Measurements from ENCODE around the gene PPFIBP2.

Gene PPFIBP2

DNA sequence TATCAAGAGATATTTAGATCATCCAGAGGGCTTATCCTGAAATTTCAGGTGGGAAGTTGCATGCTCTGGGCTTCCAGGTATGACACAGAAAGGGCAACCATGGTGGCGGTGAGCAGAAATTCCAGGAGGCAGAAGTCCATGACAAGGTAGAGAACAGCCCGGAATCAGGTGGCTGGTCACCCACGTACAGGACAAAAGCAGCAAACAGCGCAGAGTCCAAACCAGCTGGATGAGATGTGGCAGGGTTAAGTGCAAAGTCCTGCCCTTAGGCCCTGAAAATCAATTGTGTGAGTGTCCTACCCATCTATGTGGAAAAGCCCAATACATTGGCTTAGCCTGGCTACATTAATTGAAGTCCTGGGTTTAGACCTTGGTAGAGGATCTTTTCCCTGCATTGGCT lies 11.6 kb downstream of the PPFIBP2 start:
- DNase-seq (ENCODE audit: low read depth, low spot score), result no peak

GRCh38 chr11:7527029-7527428 lies 13.2 kb downstream of the PPFIBP2 start:
- no peak for DNase-seq (ENCODE audit: low read depth, low spot score)

DNA sequence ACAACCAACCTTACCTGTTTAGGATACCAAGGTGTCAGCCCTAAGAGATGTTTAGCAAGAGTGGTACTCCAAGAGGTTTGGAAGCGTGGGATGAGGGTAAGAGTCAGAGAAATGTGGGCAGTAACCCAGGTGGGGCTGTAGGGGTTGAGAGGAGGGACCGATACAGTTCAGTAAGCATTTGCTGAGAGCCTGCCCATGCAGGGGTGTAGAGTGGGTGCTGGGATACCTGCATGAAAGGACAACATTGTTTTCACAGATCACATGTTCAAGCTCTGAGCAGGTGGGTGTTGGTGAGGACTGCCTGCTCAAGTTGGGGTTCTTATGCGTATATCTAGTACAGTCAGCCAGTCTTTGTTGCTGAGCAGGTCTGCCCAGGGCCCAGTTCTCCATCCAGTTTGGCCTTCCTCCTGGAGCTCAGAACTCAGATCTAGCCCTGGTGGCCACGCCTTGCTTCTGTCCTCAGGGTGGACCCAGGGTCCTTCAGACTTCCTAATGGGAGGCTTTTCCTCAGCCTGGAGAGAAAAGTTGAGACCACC lies 14.8 kb downstream of the PPFIBP2 start:
- no peak for DNase-seq (ENCODE audit: low read depth, low spot score)

- DNase-seq (ENCODE audit: low read depth, low spot score), result no peak
These were observed 16.3 kb downstream of the PPFIBP2 start for GRCh38 chr11:7530013-7530640.

DNA sequence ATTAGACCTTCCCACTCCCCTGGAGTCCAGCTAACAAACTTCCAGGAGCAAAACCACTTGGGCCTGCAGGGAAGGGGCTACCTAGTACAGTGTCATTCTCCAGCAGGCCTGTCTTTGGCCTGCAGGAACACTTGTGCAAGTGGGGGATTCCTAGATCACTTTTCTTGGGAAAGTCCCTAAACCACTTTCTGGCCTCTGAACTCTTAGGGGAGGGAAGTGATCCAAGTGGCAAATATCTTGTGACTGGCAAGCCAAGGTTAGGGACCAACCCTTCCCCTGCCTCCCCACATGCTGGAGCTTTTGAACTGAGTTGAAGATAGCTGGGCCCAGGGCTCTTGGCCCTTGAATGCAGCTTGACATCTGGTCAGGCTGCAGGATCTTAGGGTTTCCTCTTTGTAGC lies 17.2 kb downstream of the PPFIBP2 start:
- no peak for DNase-seq (ENCODE audit: low read depth, low spot score)

GRCh38 chr11:7532405-7533145 lies 18.8 kb downstream of the PPFIBP2 start:
- no peak for DNase-seq (ENCODE audit: low read depth, low spot score)

DNA sequence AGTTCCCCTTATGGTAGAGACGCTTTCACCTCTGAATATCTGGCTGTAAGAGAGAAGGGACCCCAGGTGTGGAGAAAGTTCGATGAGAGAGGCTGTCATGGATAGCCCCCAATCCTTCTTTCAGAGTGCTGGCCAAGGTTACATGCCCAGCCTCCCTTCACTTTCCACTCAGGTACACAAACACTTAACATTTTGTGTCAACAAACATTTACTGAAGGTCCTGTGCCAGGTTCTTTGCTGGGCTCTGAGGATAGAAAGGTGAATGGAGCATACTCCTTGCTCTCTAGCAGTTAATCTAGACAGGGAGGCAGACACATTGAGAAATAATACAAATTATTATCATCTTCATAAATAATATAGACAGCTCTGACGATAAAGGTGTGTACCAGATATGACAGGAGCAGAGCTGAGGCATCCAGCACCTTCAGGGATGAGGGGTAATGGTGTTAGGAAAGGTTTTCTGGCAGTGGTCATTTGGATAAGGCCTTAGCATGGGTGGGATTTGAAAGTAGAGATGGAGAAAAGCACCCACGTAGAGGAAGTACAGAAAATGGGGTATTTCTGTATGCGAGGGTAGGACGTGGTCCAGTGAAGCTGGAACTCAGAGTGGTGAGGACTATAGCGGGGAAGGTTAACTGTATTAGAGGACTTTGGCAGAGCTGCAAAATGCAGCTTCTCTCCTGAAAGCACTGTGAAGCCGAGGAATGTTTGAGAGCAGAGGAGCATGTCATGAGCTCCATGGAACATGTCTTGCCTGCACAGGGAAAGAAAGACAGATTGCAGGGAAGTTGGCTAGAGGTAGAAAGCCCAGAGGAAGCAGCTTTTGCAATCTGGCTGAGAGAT lies 19.6 kb downstream of the PPFIBP2 start:
- no peak for DNase-seq (ENCODE audit: low read depth, low spot score)

DNA sequence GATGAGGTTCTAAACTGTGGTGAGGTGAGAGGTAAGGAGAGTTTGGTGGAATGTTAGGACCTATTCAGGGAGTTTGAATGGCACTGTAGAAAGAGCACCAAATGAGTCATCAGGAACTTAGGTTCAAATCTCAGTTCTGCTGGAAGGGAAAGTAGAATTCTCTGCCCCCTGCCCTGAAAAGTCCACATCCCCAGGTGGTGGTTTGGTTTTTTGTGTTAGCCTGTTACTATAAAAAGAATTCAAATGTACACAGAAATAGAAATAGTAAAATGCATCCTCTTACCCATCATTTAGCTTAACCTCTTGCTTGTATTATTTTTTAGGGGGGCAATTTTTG lies 20.2 kb downstream of the PPFIBP2 start:
- no peak for DNase-seq (ENCODE audit: low read depth, low spot score)

GRCh38 chr11:7536100-7536499 lies 22.3 kb downstream of the PPFIBP2 start:
- DNase-seq (ENCODE audit: low read depth, low spot score), result no peak

DNA sequence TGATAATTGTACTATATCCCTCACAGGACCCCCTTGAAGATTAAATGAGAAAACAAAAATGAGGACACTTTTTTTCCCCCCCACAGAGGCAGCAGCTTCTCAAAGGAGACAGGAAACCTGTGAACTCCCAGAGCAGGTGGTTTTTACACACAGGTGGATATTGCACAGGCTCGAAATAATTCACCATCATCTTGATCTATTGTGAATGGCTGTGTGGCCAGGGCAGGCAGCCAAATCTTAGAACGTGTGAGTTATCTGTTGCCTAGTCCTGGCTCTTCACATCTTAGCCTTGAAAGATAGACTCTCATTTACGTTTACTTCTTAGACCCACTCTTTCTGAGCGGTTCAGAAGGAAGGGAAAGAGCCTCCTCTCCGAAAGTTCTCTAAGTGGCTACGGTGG lies 23.5 kb downstream of the PPFIBP2 start:
- no peak for DNase-seq (ENCODE audit: low read depth, low spot score)

DNA sequence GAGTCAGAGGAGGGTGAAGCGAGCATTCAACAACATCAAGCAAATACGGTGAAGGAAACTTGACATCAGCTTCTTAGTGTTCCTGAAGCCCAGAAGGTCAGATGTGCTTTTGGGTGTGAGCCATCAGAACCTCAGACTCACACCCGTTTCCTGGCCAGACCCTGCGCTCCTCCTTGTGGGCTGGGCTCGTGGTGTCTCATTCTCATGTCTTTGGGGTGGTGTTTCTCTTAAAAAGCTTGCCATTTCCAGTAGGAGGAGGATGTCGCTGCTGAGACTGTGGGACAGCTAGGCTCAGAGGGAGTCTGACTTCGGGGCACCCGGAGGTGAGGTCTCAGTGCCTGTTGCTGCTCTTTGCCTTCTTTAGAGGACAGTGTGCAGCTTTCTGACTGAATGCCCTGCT lies 24.2 kb downstream of the PPFIBP2 start:
- DNase-seq (ENCODE audit: low read depth, low spot score), result no peak

- no peak for DNase-seq (ENCODE audit: low read depth, low spot score)
These were observed 25.0 kb downstream of the PPFIBP2 start for GRCh38 chr11:7538466-7539454.

DNA sequence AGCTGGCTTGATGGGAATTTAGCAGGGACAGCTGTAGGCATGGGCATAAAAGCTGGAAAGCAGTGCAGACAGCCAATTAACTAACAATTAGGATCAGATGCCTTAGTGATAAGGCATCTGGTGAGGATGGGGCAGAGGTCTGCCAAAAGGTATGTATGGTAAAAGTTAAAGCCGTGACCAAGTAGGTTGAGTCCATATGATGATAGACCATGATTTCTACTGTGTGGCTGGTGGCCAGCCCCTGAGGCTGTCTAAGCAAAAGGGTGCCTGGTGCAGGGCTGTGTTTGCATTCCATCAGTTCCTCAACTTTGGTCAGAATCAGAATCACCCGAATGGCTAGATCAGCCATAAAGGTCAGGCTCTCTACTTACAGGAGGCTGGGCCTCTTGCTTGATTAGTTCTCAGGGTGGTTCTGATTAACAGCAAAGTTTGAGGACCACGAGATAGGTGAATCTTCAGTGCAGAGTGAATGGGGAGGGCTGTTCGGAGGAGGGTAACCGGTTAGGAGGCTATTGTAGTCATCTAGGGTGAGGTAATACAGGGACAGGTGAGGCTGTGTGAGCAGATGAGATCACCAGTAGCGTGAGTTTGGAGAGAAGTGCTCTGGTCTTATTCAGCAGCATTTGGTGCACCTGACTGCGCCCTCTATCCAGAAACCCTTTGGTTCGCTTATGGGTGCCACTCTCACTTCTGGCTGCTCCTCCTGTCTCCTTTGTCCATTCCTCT lies 27.2 kb downstream of the PPFIBP2 start:
- no peak for DNase-seq (ENCODE audit: low read depth, low spot score)

DNA sequence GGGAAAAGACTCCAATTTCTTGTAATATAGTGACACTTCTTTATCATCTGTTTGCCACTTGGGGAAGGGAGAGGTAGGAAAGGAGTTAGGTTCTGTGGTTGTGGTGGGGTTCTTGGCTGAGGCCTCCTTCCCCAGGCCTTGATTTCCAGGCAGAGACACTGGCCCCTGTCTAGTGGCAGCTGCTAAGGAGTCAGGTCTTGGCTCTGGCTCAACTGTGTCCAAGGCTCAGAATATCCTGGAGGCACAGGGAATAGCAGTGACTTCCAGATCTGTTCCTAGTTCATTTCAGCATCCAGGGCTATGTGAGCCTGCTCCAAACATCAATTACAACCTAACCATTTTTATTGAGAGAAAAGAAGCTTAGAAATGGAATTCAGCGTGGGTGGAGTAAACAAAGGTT lies 29.5 kb downstream of the PPFIBP2 start:
- DNase-seq (ENCODE audit: low read depth, low spot score), result no peak

DNA sequence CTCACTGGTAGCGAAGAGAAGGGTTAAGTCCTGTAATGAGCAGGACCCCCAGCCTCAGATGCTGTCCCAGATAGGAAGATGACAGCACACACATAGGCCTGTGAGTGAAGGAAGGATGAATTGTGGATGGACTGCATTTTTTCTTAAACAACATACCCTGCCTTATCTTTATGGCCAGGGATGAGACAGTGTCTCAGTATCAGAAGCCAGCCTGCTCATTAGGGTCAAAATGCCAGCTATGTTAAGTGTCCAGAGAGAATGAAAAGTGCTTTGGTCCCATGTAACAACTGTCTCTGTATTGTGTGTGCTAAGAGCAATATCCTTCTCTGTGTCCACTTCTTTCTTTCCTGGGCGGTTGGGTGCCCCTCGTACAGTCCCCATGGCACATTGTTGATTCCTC lies 30.2 kb downstream of the PPFIBP2 start:
- DNase-seq (ENCODE audit: low read depth, low spot score), result no peak

DNA sequence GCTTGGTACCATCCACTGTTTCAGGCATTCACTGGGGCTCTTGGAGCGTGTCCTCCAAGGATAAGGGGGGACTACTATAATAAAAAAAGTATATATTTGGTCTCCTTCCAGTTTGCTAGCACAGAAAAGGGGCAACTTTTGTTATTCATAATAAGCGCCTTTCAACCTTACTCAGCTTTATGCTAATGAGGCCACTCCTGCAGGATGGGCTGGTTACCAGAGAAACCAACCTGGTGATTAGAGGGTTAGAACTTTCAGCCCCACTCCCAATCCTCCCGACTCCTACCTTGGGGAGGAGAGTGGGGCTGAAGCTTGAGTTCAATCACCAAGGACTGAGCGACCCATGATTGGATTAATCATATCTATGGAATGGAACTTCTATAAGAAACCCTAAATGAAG lies 31.8 kb downstream of the PPFIBP2 start:
- DNase-seq (ENCODE audit: low read depth, low spot score), result no peak

GRCh38 chr11:7546324-7546791 lies 32.6 kb downstream of the PPFIBP2 start:
- no peak for DNase-seq (ENCODE audit: low read depth, low spot score)

DNA sequence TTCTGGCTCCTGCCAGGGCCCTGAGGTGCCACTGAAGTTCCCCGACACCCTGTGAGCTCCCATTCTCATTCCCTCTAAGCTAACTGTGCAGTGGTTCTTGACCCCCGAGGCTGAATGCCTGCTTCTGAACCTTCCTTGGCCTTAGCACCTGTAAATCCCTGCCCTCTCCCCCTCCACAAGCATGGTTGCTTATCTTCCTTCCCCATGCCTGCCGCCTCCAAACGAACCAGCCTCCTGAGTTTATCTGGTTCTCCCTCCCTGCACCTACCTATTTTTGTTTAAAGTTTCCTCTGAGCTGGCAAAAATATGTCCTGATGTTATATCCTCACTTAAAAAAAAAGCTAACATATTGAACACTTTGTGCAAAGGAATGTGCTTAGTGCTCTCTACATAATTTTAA lies 33.9 kb downstream of the PPFIBP2 start:
- no peak for DNase-seq (ENCODE audit: low read depth, low spot score)

DNA sequence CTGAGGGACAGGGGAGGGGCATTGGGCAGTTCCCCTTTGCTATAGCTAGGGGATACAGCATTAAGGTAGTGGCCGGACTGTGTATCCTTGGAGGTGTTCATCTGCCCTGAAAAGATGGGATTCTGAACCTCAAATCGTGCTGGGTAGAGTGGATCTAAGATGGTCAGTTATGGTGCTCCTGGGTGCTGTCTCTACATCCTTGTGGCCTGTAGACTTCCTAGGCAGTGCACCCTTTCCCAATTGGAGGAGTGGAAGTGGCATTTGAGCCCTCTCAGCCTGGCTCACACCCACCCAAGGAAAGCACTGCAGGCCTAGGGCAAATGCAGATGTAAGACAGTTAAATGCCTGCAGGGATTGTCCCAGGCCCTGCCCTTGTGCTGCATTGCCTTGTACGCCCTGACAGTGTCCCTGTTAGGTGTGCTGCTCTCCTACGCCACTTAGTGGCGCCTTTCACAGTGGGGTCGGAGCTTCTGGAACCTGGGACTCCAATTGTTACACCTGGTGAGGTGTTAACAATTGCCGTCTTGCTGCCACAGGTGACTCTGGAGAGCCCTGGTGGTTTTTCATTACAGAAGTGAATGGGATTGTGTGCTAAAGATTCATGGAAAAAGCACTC lies 35.0 kb downstream of the PPFIBP2 start:
- DNase-seq (ENCODE audit: low read depth, low spot score), result no peak

- DNase-seq (ENCODE audit: low read depth, low spot score), result no peak
These were observed 35.9 kb downstream of the PPFIBP2 start for GRCh38 chr11:7549681-7550080.
